ENCODE data around the gene AHDC1. TPM values are rescaled to one million over a fixed set of nuclear protein-coding genes. Genes with fewer than 3 reads are reported as not detected.

AHDC1 gene
- total and polyA plus RNA-seq, 9 of the 15 experiments (the other 6 are each of a cell fraction or from before 2014, with no cell fraction given): 0.21 to 36.4 (median 4.7) TPM

GRCh38 chr1:27614625-27615344 is 10.8 kb upstream of the AHDC1 start (continued):
- TF ChIP-seq ZKSCAN8 (CRISPR knock-in tag; IDR thresholded peaks at IDR 0.05) (no peak), PTRF (tag; IDR thresholded peaks at IDR 0.05) (no peak), ZFP1 (CRISPR knock-in tag; IDR thresholded peaks at IDR 0.05) (no peak), PHB (CRISPR knock-in tag; IDR thresholded peaks at IDR 0.05) (no peak), RBM34 (IDR thresholded peaks at IDR 0.05; ENCODE audit: borderline replicate concordance, insufficient read depth, low read length) (no peak), ZNF318 (IDR thresholded peaks at IDR 0.05; ENCODE audit: borderline replicate concordance in 1 of 2, low read depth in 1 of 2) (no peak), L3MBTL2 (IDR thresholded peaks at IDR 0.05) (no peak), ID3 (CRISPR knock-in tag; IDR thresholded peaks at IDR 0.05) (no peak), ID3 (tag; IDR thresholded peaks at IDR 0.05) (0 out of 2 replicates have a peak, but pooled peaks have one; percentile 17), ZNF41 (CRISPR knock-in tag; conservative IDR thresholded peaks at IDR 0.05) (no peak), VEZF1 (CRISPR knock-in tag; IDR thresholded peaks at IDR 0.05) (peak; percentile 53), BRF1 (IDR thresholded peaks at IDR 0.05; ENCODE audit: borderline replicate concordance, extremely low read depth, insufficient read length) (no peak), CREB3L1 (IDR thresholded peaks at IDR 0.05; ENCODE audit: borderline replicate concordance, low read depth) (no peak), HBP1 (CRISPR knock-in tag; IDR thresholded peaks at IDR 0.05) (no peak)

Measured in K562 (cell line).